Endodermal cell (in vitro differentiated cells): ENCODE results near the gene SERPINA5. TPM values are rescaled to one million over a fixed set of nuclear protein-coding genes. Genes with fewer than 3 reads are reported as not detected.

ENCODE experiments used
- DNase-seq: peaks from one replicate; pipeline ENCODE4 v3.0.0-alpha.2; 2017
- H3K27ac ChIP-seq: 2 replicates; pipeline ENCODE4 v1.5.1; 2013; ENCODE audit warnings: mild to moderate bottlenecking, low read depth, low read length, moderate library complexity
- H3K27me3 ChIP-seq: 2 replicates; pipeline ENCODE4 v1.6.1; 2013; ENCODE audit warnings: mild to moderate bottlenecking, low read length, moderate library complexity; ENCODE audit not compliant: insufficient read depth, control insufficient read depth, poor library complexity, severe bottlenecking
- H3K36me3 ChIP-seq: 2 replicates; pipeline ENCODE4 v1.7.0; 2013; ENCODE audit warnings: mild to moderate bottlenecking, low read length, moderate library complexity; ENCODE audit not compliant: control insufficient read depth, insufficient read depth
- H3K4me1 ChIP-seq: one replicate; pipeline ENCODE4 v1.7.0; 2013; ENCODE audit warnings: low read length; ENCODE audit not compliant: control insufficient read depth, insufficient read depth
- H3K4me3 ChIP-seq: 2 replicates; pipeline ENCODE4 v1.5.1; 2013; ENCODE audit warnings: mild to moderate bottlenecking, low read length, moderate library complexity
- H3K9ac ChIP-seq: 2 replicates; pipeline ENCODE4 v1.6.1; 2013; ENCODE audit warnings: mild to moderate bottlenecking, low read length, moderate library complexity; ENCODE audit not compliant: poor library complexity, severe bottlenecking; ENCODE audit errors: extremely low read depth
- H3K9me3 ChIP-seq: 2 replicates; pipeline ENCODE4 v1.6.1; 2013; ENCODE audit warnings: mild to moderate bottlenecking, low read length, moderate library complexity; ENCODE audit not compliant: control insufficient read depth
- H3K27ac Mint-ChIP-seq: 2 replicates; pipeline ENCODE4 v1.8.0; 2020; ENCODE audit warnings: mixed read lengths
- H3K27me3 Mint-ChIP-seq: 2 replicates; pipeline ENCODE4 v1.8.0; 2021; ENCODE audit warnings: mild to moderate bottlenecking, mixed read lengths; ENCODE audit not compliant: insufficient read depth
- H3K36me3 Mint-ChIP-seq: 2 replicates; pipeline ENCODE4 v1.8.0; 2020; ENCODE audit warnings: low read depth, mixed read lengths
- H3K4me1 Mint-ChIP-seq: 2 replicates; pipeline ENCODE4 v1.8.0; 2020; ENCODE audit warnings: mixed read lengths
- H3K4me3 Mint-ChIP-seq: 2 replicates; pipeline ENCODE4 v1.8.0; 2020; ENCODE audit warnings: mild to moderate bottlenecking, moderate library complexity, mixed read lengths
- H3K9me3 Mint-ChIP-seq: 2 replicates; pipeline ENCODE4 v1.8.0; 2020; ENCODE audit warnings: mild to moderate bottlenecking, mixed read lengths
- CTCF ChIP-seq: fragments of 200-600 bp; sonication (generic); conservative IDR thresholded peaks from 2 replicates; pipeline ENCODE4 v1.5.0; 2021; ENCODE audit warnings: antibody characterized with exemption, mild to moderate bottlenecking
- WGBS, 2 experiments: methylation state at CpG; one replicate each; pipeline versions ENCODE4 v1.1.5 to v1.1.7; 2013; ENCODE audit warnings: missing lambda C conversion rate in 2 of 2, mixed read lengths in 1 of 2; ENCODE audit not compliant: insufficient coverage in 1 of 2, insufficient read length in 1 of 2; 5-methylcytosine and 5-hydroxymethylcytosine counted together
- total RNA-seq, 2 donors: library from RNA; stranded (reverse); fragmentation: NEBNext Ultra II Directional in 1 of 2; extraction: Animal tissue kit (Norgen Biotek cat#: 25700) in 1 of 2; gene quantifications; 2 replicates in 1 of 2; 3 replicates in 1 of 2; pipeline ENCODE4 v1.2.1, GENCODE V29; 2021

The SERPINA5 gene
- total RNA-seq, 2 donors from 2014 or later: 1.5 to 2.8 TPM

- H3K27me3 ChIP-seq: no peaks in the 10 kb centered on the region
- H3K36me3 ChIP-seq: no peaks in the 10 kb centered on the region
- no peak for DNase-seq
- no peak within 1 kb of the TSS for H3K4me3 ChIP-seq
- H3K27ac Mint-ChIP-seq: no peak within 1 kb of the TSS
- peaks cover 4% of the 10 kb centered on the region for H3K27me3 Mint-ChIP-seq
- peaks cover 4% of the 10 kb centered on the region for H3K9me3 ChIP-seq
- peaks cover 7% of the 10 kb centered on the region for H3K4me1 Mint-ChIP-seq
- no peak within 1 kb of the TSS for H3K27ac ChIP-seq
- H3K4me1 ChIP-seq: no peaks in the 10 kb centered on the region
- H3K9me3 Mint-ChIP-seq: peaks cover 8% of the 10 kb centered on the region
- no peak for TF ChIP-seq CTCF
- 87% methylated on average over 3 to 4 of the region's 4 CpGs for WGBS, 2 experiments
- no peak within 1 kb of the TSS for H3K9ac ChIP-seq
- H3K36me3 Mint-ChIP-seq: no peaks in the 10 kb centered on the region
- H3K4me3 Mint-ChIP-seq: no peak within 1 kb of the TSS
Observed at GRCh38 chr14:94612174-94612573, 30.9 kb downstream of the SERPINA5 start, which contains the start of gene SERPINA3. SERPINA3 (plus strand) TSS chr14:94612391; CDS start chr14:94614442, 2,051 bp downstream.

GRCh38 chr14:94612580-94613554 is 31.6 kb downstream of the SERPINA5 start:
- WGBS, 2 experiments: 76 to 77% methylated on average over 4 to 9 of the region's 9 CpGs
- peaks cover 10% of the 10 kb centered on the region for H3K9me3 ChIP-seq
- no peaks in the 10 kb centered on the region for H3K36me3 ChIP-seq
- no peak for TF ChIP-seq CTCF
- H3K36me3 Mint-ChIP-seq: no peaks in the 10 kb centered on the region
- H3K27ac Mint-ChIP-seq: no peak overlapping the region
- no peak overlapping the region for H3K9ac ChIP-seq
- no peaks in the 10 kb centered on the region for H3K4me1 ChIP-seq
- H3K4me3 Mint-ChIP-seq: no peak overlapping the region
- H3K9me3 Mint-ChIP-seq: peaks cover 15% of the 10 kb centered on the region
- peaks cover 7% of the 10 kb centered on the region for H3K4me1 Mint-ChIP-seq
- no peak overlapping the region for H3K4me3 ChIP-seq
- no peaks in the 10 kb centered on the region for H3K27me3 ChIP-seq
- peaks cover 5% of the 10 kb centered on the region for H3K27me3 Mint-ChIP-seq
- DNase-seq: no peak
- H3K27ac ChIP-seq: no peak overlapping the region

DNA sequence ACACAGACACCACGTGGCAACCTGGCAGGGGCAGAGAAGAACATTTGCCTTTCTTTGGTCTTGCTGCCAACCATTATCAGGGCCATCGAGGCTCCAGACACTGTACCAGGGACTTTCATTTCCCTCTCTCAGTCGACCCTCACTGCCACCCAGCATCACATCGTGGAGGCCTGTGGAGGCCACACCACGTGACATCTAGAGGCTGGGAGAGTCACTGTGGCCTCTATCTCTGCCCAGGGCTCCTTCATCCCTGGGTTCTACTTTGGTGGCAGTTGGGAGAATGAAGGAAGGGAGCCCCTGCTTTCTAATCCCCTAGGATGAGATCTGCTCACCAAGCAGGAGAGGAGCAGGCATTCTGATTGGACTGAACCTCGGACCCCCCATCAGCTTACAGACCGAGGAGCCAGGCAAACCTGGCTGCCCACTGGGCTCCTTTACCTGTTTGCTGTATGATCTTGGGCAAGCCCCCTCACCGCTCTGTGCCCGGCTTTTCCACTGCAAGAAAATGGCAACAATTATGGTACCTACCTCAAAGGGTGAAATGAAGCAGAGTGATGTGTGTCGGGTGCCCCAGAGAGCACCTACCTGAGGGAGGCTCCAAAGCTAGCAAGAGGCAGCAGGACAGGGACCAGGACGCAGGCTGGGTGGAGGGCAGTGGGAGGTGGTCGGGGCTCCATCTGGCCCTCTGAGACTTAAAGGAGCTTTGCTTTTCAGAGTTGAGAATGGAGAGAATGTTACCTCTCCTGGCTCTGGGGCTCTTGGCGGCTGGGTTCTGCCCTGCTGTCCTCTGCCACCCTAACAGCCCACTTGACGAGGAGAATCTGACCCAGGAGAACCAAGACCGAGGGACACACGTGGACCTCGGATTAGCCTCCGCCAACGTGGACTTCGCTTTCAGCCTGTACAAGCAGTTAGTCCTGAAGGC is 32.8 kb downstream of the SERPINA5 start:
- Histone ChIP-seq H3K4me3 (no peak overlapping the region), H3K27me3 (no peaks in the 10 kb centered on the region), H3K4me1 (no peaks in the 10 kb centered on the region), H3K9ac (no peak overlapping the region), H3K27ac (no peak overlapping the region), H3K36me3 (no peaks in the 10 kb centered on the region), H3K9me3 (peaks cover 21% of the 10 kb centered on the region)
- Mint-ChIP-seq H3K27me3 (peaks cover 9% of the 10 kb centered on the region), H3K36me3 (no peaks in the 10 kb centered on the region), H3K27ac (no peak overlapping the region), H3K4me3 (no peak overlapping the region), H3K9me3 (peaks cover 23% of the 10 kb centered on the region), H3K4me1 (peaks cover 7% of the 10 kb centered on the region)
- no peak for TF ChIP-seq CTCF
- WGBS, 2 experiments: 90% methylated on average over 9 to 20 of the region's 20 CpGs
- DNase-seq: no peak
